ENCODE measurements around the gene PLEKHA3. TPM values are rescaled to one million over a fixed set of nuclear protein-coding genes. Genes with fewer than 3 reads are reported as not detected.

PLEKHA3 gene
- total and polyA plus RNA-seq, 2 of the 4 experiments (the other 2 are of a cell fraction), result 3.9 to 5.5 TPM

DNA sequence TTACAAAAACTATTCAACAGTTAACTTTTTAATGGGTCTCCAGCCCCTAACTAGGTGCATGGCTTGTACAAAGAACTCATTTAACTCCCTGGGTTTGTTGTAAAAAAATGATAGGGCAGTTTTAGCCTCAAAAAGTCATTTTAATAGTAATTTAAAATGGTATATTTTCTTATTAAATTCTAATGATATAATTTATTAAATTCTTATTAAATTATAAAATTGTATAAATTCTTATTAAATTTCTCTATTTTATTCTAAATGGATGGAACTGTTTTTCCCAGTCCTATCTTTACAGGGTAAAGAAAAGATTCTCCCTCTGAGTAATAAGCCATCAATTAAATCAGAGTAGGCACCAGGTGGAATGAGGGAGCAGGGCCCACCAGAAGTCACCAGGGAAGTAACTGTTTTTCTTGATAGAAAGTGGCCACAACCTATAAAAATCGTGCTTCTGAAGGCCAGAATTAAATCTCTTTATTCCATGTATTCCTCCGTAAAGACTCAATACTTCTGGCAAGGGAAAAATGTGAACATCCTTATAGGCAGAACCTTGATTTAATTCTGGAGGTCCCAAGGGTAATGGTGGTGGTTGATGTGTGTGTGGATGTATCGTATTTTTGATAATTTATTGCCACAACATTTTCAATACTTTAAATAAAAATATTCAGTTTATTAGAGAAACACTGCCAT is 2.7 kb upstream of the PLEKHA3 start:
- BruUV-seq (replicated peaks), result no TSS peak
- Histone ChIP-seq H2BK15ac (ENCODE audit: low read depth, low read length) (no peak overlapping the region), H3K18ac (ENCODE audit: low read depth, low read length) (no peak overlapping the region), H3K9me1 (ENCODE audit: insufficient read depth, low read length) (peaks cover 4% of the 10 kb centered on the region), H4K8ac (ENCODE audit: low read depth in 2 of 2, low read length in 2 of 2) (peak overlapping the region; percentile 53 to 92; a peak in 3 of 4 replicates), H2AFZ (replicated peaks; ENCODE audit: low read length, poor library complexity) (no peak overlapping the region), H3K9ac (ENCODE audit: low read depth, low read length) (peak overlapping the region; percentile 94), H3K4me1 (ENCODE audit: control insufficient read depth, insufficient read depth, low read length) (peaks cover 9% of the 10 kb centered on the region), H3K79me1 (ENCODE audit: low read depth in 1 of 2, low read length in 2 of 2) (peaks cover 15 to 37% of the 10 kb centered on the region in 2 experiments), H3K56ac (ENCODE audit: extremely low read depth, insufficient read depth, low read length) (peak overlapping the region; percentile 72; the same call in 1 of the 2 replicates), H3K27ac (ENCODE audit: insufficient read depth, low read length) (no peak overlapping the region; the same call in 1 of the 2 replicates), H2AK9ac (replicated peaks; ENCODE audit: low read depth, low read length, poor library complexity) (no peak overlapping the region), H4K20me1 (ENCODE audit: insufficient read depth, low read length) (peaks cover 16% of the 10 kb centered on the region; the same call in 1 of the 2 replicates), H3K9me3 (ENCODE audit: control insufficient read depth, insufficient read depth, low read length) (no peaks in the 10 kb centered on the region), H4K91ac (ENCODE audit: insufficient read depth, low read depth, low read length) (no peak overlapping the region), H2BK120ac (ENCODE audit: low read depth, low read length) (no peak overlapping the region), H3K27me3 (ENCODE audit: control insufficient read depth, insufficient read depth, low read length) (no peaks in the 10 kb centered on the region), H3K36me3 (ENCODE audit: control insufficient read depth, insufficient read depth, low read length) (no peaks in the 10 kb centered on the region), H4K5ac (ENCODE audit: low read depth, low read length) (no peak overlapping the region), H3K4me3 (ENCODE audit: insufficient read depth, low read depth, low read length) (peak overlapping the region; percentile 83), H3K4me2 (ENCODE audit: low read depth, low read length) (peak overlapping the region; percentile 71), H3K4ac (ENCODE audit: low read depth, low read length) (no peak overlapping the region), H3K23ac (ENCODE audit: low read depth, low read length) (peak overlapping the region; percentile 31; the same call in 1 of the 2 replicates), H2BK20ac (ENCODE audit: low read depth, low read length) (no peak overlapping the region), H2AK5ac (ENCODE audit: low read depth, low read length) (no peak overlapping the region), H2BK5ac (ENCODE audit: low read depth, low read length, poor library complexity, severe bottlenecking) (peak overlapping the region; percentile 21), H3K14ac (replicated peaks; ENCODE audit: low read depth, low read length) (peak overlapping the region; percentile 17; the same call in 1 of the 2 replicates)
- ChIA-PET CTCF (no interaction called here), POLR2A (ENCODE audit: unreplicated experiment) (no interaction called here)
- in situ Hi-C loops (cut with MboI; ENCODE audit: low sequenced_read_pairs) (no loop called here), dilution Hi-C loops (cut with HindIII; ENCODE audit: low sequenced_read_pairs, unreplicated experiment) (no loop called here), intact Hi-C loops (cut with micrococcal nuclease) (loop anchor here (1.0 kb wide), 1 partner anchor 26 kb away; the partner anchor contains the start of genes PJVK and PRKRA)
- WGBS, 2 experiments (ENCODE audit: extremely low coverage in 2 of 2, insufficient read length in 1 of 2), result no CpG with 5 or more reads among the region's 3 CpGs
- TF ChIP-seq RAD21 (IDR thresholded peaks at IDR 0.05; ENCODE audit: low read length) (no peak), RFX5 (IDR thresholded peaks at IDR 0.05; ENCODE audit: low read depth, low read length) (no peak), FOS (IDR thresholded peaks at IDR 0.05; ENCODE audit: low read depth, low read length) (no peak), MAFK (IDR thresholded peaks at IDR 0.05; ENCODE audit: low read depth, low read length) (no peak), BHLHE40 (IDR thresholded peaks at IDR 0.05; ENCODE audit: low read depth, low read length) (no peak), RCOR1 (IDR thresholded peaks at IDR 0.05; ENCODE audit: insufficient replicate concordance, low read length) (no peak)
- TF ChIP-seq, protein P1, sequence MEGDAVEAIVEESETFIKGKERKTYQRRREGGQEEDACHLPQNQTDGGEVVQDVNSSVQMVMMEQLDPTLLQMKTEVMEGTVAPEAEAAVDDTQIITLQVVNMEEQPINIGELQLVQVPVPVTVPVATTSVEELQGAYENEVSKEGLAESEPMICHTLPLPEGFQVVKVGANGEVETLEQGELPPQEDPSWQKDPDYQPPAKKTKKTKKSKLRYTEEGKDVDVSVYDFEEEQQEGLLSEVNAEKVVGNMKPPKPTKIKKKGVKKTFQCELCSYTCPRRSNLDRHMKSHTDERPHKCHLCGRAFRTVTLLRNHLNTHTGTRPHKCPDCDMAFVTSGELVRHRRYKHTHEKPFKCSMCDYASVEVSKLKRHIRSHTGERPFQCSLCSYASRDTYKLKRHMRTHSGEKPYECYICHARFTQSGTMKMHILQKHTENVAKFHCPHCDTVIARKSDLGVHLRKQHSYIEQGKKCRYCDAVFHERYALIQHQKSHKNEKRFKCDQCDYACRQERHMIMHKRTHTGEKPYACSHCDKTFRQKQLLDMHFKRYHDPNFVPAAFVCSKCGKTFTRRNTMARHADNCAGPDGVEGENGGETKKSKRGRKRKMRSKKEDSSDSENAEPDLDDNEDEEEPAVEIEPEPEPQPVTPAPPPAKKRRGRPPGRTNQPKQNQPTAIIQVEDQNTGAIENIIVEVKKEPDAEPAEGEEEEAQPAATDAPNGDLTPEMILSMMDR (conservative IDR thresholded peaks at IDR 0.05; ENCODE audit: low read depth, low read length), result no peak
- ATAC-seq (ENCODE audit: low read depth) (no peak), DNase-seq (no peak)
